ENCODE results near the gene ETS1.

The ETS1 gene

DNA sequence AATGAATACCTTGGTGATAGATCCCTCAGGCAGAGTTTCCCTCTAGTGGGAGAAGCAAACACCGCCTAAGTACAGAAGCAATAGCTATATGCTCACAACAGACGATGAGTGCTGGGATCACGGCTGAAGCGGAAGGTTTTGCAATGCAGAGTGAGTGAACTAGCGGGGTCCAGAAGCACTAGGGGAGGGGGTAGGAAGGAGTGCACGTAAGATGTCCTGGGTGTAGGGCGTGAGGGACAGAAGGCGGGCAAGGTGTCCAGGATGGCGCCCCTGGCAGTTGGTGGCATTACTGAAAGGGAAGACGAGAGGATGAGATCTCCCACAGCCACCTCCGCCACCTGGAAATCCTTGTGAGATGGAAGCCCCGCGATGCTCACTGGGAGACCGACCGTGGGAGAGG, 81.0 kb downstream of the ETS1 start:
- H3K4me3 ChIP-seq (ENCODE audit: low read depth, low read length), result no peak overlapping the region
- TF ChIP-seq, protein P1, sequence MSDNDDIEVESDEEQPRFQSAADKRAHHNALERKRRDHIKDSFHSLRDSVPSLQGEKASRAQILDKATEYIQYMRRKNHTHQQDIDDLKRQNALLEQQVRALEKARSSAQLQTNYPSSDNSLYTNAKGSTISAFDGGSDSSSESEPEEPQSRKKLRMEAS (IDR thresholded peaks at IDR 0.05; ENCODE audit: low read depth, low read length), result no peak
- TF ChIP-seq POLR2A (IDR thresholded peaks at IDR 0.05; ENCODE audit: extremely low read depth, insufficient read length) (no peak), MYC (IDR thresholded peaks at IDR 0.05; ENCODE audit: low read depth, low read length) (no peak)
- TF ChIP-seq, protein P2, sequence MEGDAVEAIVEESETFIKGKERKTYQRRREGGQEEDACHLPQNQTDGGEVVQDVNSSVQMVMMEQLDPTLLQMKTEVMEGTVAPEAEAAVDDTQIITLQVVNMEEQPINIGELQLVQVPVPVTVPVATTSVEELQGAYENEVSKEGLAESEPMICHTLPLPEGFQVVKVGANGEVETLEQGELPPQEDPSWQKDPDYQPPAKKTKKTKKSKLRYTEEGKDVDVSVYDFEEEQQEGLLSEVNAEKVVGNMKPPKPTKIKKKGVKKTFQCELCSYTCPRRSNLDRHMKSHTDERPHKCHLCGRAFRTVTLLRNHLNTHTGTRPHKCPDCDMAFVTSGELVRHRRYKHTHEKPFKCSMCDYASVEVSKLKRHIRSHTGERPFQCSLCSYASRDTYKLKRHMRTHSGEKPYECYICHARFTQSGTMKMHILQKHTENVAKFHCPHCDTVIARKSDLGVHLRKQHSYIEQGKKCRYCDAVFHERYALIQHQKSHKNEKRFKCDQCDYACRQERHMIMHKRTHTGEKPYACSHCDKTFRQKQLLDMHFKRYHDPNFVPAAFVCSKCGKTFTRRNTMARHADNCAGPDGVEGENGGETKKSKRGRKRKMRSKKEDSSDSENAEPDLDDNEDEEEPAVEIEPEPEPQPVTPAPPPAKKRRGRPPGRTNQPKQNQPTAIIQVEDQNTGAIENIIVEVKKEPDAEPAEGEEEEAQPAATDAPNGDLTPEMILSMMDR (IDR thresholded peaks at IDR 0.05; ENCODE audit: low read depth, low read length), result no peak
- no peak for DNase-seq (ENCODE audit: low read depth)

DNA sequence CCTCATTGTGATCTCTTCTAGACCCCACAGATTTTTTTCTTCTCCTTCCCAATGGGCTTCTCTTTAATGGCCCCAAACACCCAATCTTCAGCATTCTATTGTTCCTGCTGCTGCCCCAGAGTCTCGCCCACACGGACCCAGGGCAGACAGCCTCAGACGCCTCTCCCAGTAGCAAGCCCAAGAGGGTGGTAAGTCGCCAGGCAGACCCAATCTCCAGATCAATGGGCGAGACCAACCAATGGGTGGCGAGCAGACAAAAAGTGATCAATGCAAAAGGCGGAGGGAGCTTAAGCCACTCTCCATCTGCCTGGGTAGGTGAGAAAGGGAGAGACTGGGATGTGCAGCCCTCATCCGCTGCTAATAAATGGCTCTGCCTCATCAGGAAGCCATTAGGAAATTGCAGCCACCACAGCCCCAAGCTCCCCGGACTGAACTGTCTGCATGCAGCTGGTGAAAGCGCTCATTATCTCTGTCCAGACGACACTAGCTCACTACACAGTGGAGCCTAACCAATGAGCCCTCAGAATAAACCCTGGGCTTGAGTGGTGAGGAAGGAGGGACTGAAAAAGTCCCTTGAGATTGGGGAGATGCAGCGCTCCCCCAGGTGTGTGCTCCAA, 81.8 kb downstream of the ETS1 start:
- DNase-seq (ENCODE audit: low read depth), result no peak
- TF ChIP-seq, protein P1 (IDR thresholded peaks at IDR 0.05; ENCODE audit: low read depth, low read length), result no peak
- TF ChIP-seq, protein P2 (IDR thresholded peaks at IDR 0.05; ENCODE audit: low read depth, low read length), result no peak
- no peak for TF ChIP-seq MYC (IDR thresholded peaks at IDR 0.05; ENCODE audit: low read depth, low read length)
- TF ChIP-seq POLR2A (IDR thresholded peaks at IDR 0.05; ENCODE audit: extremely low read depth, insufficient read length), result no peak
- H3K4me3 ChIP-seq (ENCODE audit: low read depth, low read length), result no peak overlapping the region

DNA sequence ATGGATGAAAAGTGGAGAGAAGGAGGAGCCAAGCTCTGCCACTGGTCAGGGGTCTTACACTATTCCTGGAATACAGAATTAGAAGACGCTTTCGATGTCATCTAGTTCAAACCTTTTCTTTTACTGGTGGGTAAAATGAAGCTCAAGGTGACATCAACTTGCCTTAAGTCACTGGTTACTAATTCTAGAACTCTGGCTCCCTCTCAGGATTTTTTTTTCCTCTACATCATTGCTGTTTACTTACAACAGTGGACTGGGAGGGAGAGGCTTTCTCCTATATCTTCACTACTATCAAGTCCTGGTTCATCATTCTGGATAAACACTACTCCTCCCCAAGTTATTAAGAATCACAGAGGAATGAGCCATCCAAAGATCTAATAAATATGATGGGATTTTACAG, 82.9 kb downstream of the ETS1 start:
- H3K4me3 ChIP-seq (ENCODE audit: low read depth, low read length), result no peak overlapping the region
- TF ChIP-seq, protein P2 (IDR thresholded peaks at IDR 0.05; ENCODE audit: low read depth, low read length), result no peak
- TF ChIP-seq MYC (IDR thresholded peaks at IDR 0.05; ENCODE audit: low read depth, low read length), result no peak
- no peak for TF ChIP-seq POLR2A (IDR thresholded peaks at IDR 0.05; ENCODE audit: extremely low read depth, insufficient read length)
- TF ChIP-seq, protein P1 (IDR thresholded peaks at IDR 0.05; ENCODE audit: low read depth, low read length), result no peak
- no peak for DNase-seq (ENCODE audit: low read depth)

DNA sequence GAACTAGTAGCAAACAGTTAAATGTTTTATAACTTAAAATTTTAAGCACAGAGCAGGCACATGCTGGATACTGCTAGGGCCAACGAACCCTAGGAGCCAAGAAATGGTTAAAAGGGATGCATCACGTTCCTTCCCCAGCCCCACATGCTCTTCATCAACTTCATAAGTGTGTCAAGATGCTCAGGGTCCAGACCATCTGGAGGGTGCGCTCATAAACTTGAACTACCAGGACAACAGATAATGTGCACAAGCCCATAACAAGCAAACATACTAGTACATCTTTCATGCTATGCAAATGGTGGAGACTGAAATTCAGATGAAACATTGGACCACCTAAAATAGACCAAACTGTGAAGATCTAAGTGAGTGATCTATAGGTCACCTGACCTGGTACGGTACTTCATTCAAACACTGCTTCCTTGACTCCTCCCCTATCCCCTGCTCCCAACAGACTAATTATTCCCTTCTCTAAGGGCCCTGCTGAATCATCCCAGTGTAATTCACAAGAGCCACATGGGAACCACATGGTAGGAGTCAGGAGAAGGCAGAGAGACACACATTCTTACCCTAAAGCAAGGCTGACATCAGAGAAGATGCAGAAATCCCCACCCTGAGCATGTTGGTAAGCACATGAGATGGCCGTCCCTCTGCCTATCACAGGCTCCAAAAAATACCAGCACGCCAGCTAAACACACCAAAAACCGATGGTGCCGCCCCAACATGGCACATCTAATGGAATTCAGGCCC, 83.9 kb downstream of the ETS1 start:
- no peak for DNase-seq (ENCODE audit: low read depth)
- H3K4me3 ChIP-seq (ENCODE audit: low read depth, low read length), result no peak overlapping the region
- TF ChIP-seq, protein P2 (IDR thresholded peaks at IDR 0.05; ENCODE audit: low read depth, low read length), result no peak
- TF ChIP-seq MYC (IDR thresholded peaks at IDR 0.05; ENCODE audit: low read depth, low read length) (no peak), POLR2A (IDR thresholded peaks at IDR 0.05; ENCODE audit: extremely low read depth, insufficient read length) (no peak)
- TF ChIP-seq, protein P1 (IDR thresholded peaks at IDR 0.05; ENCODE audit: low read depth, low read length), result no peak

DNA sequence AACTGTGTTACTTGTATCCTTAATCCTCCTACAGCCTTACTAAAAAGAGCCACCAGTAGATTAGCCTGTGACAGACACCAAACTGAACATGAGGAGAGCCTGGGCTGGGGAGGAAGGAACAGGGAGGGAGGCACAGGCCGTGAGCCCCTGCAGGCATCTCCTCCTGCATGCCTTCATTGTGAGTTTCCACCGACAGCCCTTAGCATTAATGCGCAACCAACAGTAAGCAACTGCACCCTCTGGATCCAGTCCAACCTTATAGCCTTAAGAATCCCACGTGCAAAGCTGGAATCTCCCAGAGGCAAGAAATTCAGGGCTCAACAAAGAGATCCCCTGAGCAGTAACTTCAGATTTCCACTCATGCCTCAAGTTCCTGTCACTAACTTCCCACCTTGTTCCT, 84.6 kb downstream of the ETS1 start:
- DNase-seq (ENCODE audit: low read depth), result no peak
- no peak overlapping the region for H3K4me3 ChIP-seq (ENCODE audit: low read depth, low read length)
- TF ChIP-seq, protein P2 (IDR thresholded peaks at IDR 0.05; ENCODE audit: low read depth, low read length), result no peak
- TF ChIP-seq, protein P1 (IDR thresholded peaks at IDR 0.05; ENCODE audit: low read depth, low read length), result no peak
- TF ChIP-seq POLR2A (IDR thresholded peaks at IDR 0.05; ENCODE audit: extremely low read depth, insufficient read length) (no peak), MYC (IDR thresholded peaks at IDR 0.05; ENCODE audit: low read depth, low read length) (no peak)
